Measurements from ENCODE around the gene CHRM1.

DNA sequence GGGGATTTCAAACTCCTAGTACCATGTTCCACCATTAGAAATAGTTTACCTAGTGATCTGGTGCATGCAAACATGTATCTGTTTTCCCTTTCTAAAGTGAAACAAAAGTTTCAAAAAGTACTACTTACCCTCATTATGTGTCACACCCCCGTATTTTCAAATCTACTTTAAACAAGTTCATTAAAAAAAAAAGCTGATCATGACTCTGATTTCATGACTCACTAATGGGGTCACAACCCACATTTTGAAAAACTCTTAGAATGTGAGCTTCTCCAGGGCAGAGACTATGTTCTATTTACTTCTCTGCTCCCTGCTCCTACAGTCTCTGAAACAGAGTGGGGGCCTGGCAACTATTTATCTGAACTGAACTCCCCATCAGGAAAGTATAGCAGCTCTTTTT, 18.2 kb downstream of the CHRM1 start:
- no peak for TF ChIP-seq EZH2 (IDR thresholded peaks at IDR 0.05; ENCODE audit: borderline replicate concordance, low read depth, low read length, poor library complexity, severe bottlenecking)
- TF ChIP-seq, protein P1, sequence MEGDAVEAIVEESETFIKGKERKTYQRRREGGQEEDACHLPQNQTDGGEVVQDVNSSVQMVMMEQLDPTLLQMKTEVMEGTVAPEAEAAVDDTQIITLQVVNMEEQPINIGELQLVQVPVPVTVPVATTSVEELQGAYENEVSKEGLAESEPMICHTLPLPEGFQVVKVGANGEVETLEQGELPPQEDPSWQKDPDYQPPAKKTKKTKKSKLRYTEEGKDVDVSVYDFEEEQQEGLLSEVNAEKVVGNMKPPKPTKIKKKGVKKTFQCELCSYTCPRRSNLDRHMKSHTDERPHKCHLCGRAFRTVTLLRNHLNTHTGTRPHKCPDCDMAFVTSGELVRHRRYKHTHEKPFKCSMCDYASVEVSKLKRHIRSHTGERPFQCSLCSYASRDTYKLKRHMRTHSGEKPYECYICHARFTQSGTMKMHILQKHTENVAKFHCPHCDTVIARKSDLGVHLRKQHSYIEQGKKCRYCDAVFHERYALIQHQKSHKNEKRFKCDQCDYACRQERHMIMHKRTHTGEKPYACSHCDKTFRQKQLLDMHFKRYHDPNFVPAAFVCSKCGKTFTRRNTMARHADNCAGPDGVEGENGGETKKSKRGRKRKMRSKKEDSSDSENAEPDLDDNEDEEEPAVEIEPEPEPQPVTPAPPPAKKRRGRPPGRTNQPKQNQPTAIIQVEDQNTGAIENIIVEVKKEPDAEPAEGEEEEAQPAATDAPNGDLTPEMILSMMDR (conservative IDR thresholded peaks at IDR 0.05; ENCODE audit: low read depth, low read length) = no peak
